Hematopoietic multipotent progenitor cell (in vitro differentiated cells): ENCODE data around the gene CCDC80. TPM values are rescaled to one million over a fixed set of nuclear protein-coding genes. Genes with fewer than 3 reads are reported as not detected.
"Not testable (repeated sequence)": the region's sequence is repeated elsewhere in the genome, so short reads cannot be mapped to it uniquely, and the experiment has no call there.

Experiments used
- DNase-seq, 3 donors: peaks; one replicate each; pipeline ENCODE4 v3.0.0-alpha.2; 2011 to 2015; ENCODE audit warnings: low read depth in 2 of 3, low spot score in 2 of 3
- total RNA-seq: library from RNA; depleted of rRNA; stranded (reverse); fragments of >200 nt; gene quantifications from one replicate; pipeline ENCODE4 v1.2.3, GENCODE V29; 2012

CCDC80 gene
- total RNA-seq, 1 donor, result under 0.01 TPM

- DNase-seq, result no peak
Observed at GRCh38 chr3:112598731-112599130, 42.2 kb downstream of the CCDC80 start.

- no peak for DNase-seq
Observed at GRCh38 chr3:112597945-112598344, 43.0 kb downstream of the CCDC80 start.

- no peak for DNase-seq
Observed at GRCh38 chr3:112594856-112595255, 46.1 kb downstream of the CCDC80 start.

- no peak for DNase-seq
Observed at GRCh38 chr3:112593258-112593657, 47.7 kb downstream of the CCDC80 start.

- DNase-seq, result no peak
Observed at GRCh38 chr3:112587336-112587735, 53.6 kb downstream of the CCDC80 start.

- no peak for DNase-seq
Observed at GRCh38 chr3:112585782-112586181, 55.2 kb downstream of the CCDC80 start.

- no peak for DNase-seq
Observed at GRCh38 chr3:112583105-112583504, 57.8 kb downstream of the CCDC80 start.

- peak in 1 of 3 donors; percentile 60 for DNase-seq
Observed at GRCh38 chr3:112582244-112582874, 58.6 kb downstream of the CCDC80 start.

- peak in 1 of 3 donors; percentile 33 for DNase-seq
Observed at GRCh38 chr3:112579697-112580096, 61.2 kb downstream of the CCDC80 start.

GRCh38 chr3:112579232-112579631 lies 61.7 kb downstream of the CCDC80 start:
- peak in 1 of 3 donors; percentile 77 for DNase-seq

- DNase-seq, result no peak
Observed at GRCh38 chr3:112572701-112573100, 68.2 kb downstream of the CCDC80 start.

- DNase-seq, result peak in 1 of 3 donors; percentile 22
Observed at GRCh38 chr3:112569265-112569664, 71.7 kb downstream of the CCDC80 start.

- no peak for DNase-seq
Observed at GRCh38 chr3:112568642-112569041, 72.3 kb downstream of the CCDC80 start.

GRCh38 chr3:112564940-112565305 lies 76.0 kb downstream of the CCDC80 start:
- no peak for DNase-seq

GRCh38 chr3:112564247-112564939 lies 76.5 kb downstream of the CCDC80 start:
- not testable (repeated sequence) for DNase-seq

GRCh38 chr3:112561734-112562529 lies 79.0 kb downstream of the CCDC80 start, which contains the start of the genes ATG3 and SLC35A5:
ATG3 (minus strand) TSS chr3:112561962; CDS start chr3:112561528, 434 bp downstream.
SLC35A5 (plus strand) TSS chr3:112562045; CDS start chr3:112563404, 1,359 bp downstream.
- peak; percentile 98 to 99 (median 99) for DNase-seq

- DNase-seq, result no peak
Observed at GRCh38 chr3:112561484-112561733, 79.5 kb downstream of the CCDC80 start.

- peak; percentile 5 to 93 (median 84) for DNase-seq
Observed at GRCh38 chr3:112560721-112561483, 80.0 kb downstream of the CCDC80 start.

- DNase-seq, result peak in 1 of 3 donors; percentile 22
Observed at GRCh38 chr3:112560307-112560706, 80.6 kb downstream of the CCDC80 start.

GRCh38 chr3:112557976-112558375 lies 83.0 kb downstream of the CCDC80 start:
- DNase-seq, result peak in 1 of 3 donors; percentile 31
